Mucosa of rectum (tissue), 2 donors: ENCODE data around the gene PLEKHG5.
A peak's percentile ranks its signal among the peaks of the same experiment; 100 is the strongest.

Source experiments
- H3K27ac ChIP-seq, 2 donors: one replicate each; pipeline ENCODE4 v1.7.0; 2013; ENCODE audit warnings: inconsistent platforms in 2 of 2, low read depth in 2 of 2, low read length in 2 of 2
- H3K27me3 ChIP-seq, 2 donors: one replicate each; pipeline ENCODE4 v1.7.0; 2013; ENCODE audit warnings: low read length in 2 of 2; ENCODE audit not compliant: control insufficient read depth in 2 of 2, insufficient read depth in 2 of 2
- H3K36me3 ChIP-seq, 2 donors: one replicate each; pipeline ENCODE4 v1.7.0; 2013; ENCODE audit warnings: low read length in 2 of 2; ENCODE audit not compliant: control insufficient read depth in 2 of 2, insufficient read depth in 2 of 2
- H3K4me1 ChIP-seq, 2 donors: one replicate each; pipeline ENCODE4 v1.7.0; 2013; ENCODE audit warnings: low read length in 2 of 2, mild to moderate bottlenecking in 1 of 2; ENCODE audit not compliant: control insufficient read depth in 2 of 2, insufficient read depth in 2 of 2
- H3K4me3 ChIP-seq, 2 donors: one replicate each; pipeline ENCODE4 v1.7.0; 2013; ENCODE audit warnings: low read length in 2 of 2
- H3K9ac ChIP-seq, 2 donors: one replicate each; pipeline ENCODE4 v1.7.0; 2013; ENCODE audit warnings: low read length in 2 of 2, low read depth in 1 of 2, mild to moderate bottlenecking in 1 of 2
- H3K9me3 ChIP-seq, 2 donors: one replicate each; pipeline ENCODE4 v1.7.0; 2013; ENCODE audit warnings: low read length in 2 of 2; ENCODE audit not compliant: control insufficient read depth in 2 of 2
- donor health status: healthy.
- donor health status: Normal muscosa, but diverticular disease.

PLEKHG5 gene

GRCh38 chr1:6510493-6510892 lies 19.0 kb upstream of the PLEKHG5 start:
- no peaks in the 10 kb centered on the region for H3K4me1 ChIP-seq
- no peaks in the 10 kb centered on the region for H3K36me3 ChIP-seq
- no peaks in the 10 kb centered on the region for H3K9me3 ChIP-seq
- no peak overlapping the region for H3K4me3 ChIP-seq
- H3K27me3 ChIP-seq: no peaks in the 10 kb centered on the region
- H3K9ac ChIP-seq: no peak overlapping the region
- no peak overlapping the region for H3K27ac ChIP-seq

GRCh38 chr1:6509919-6510291 lies 18.4 kb upstream of the PLEKHG5 start:
- Histone ChIP-seq H3K4me1 (no peaks in the 10 kb centered on the region), H3K9me3 (no peaks in the 10 kb centered on the region), H3K4me3 (no peak overlapping the region), H3K27me3 (no peaks in the 10 kb centered on the region), H3K27ac (no peak overlapping the region), H3K9ac (no peak overlapping the region), H3K36me3 (no peaks in the 10 kb centered on the region)

- Histone ChIP-seq H3K36me3 (no peaks in the 10 kb centered on the region), H3K9ac (no peak overlapping the region), H3K4me3 (no peak overlapping the region), H3K9me3 (no peaks in the 10 kb centered on the region), H3K4me1 (no peaks in the 10 kb centered on the region), H3K27me3 (no peaks in the 10 kb centered on the region), H3K27ac (no peak overlapping the region)
Measured at GRCh38 chr1:6509220-6509918, 17.9 kb upstream of the PLEKHG5 start.

GRCh38 chr1:6508816-6509189 lies 17.3 kb upstream of the PLEKHG5 start:
- no peaks in the 10 kb centered on the region for H3K27me3 ChIP-seq
- no peak overlapping the region for H3K4me3 ChIP-seq
- H3K4me1 ChIP-seq: no peaks in the 10 kb centered on the region
- no peak overlapping the region for H3K27ac ChIP-seq
- H3K9ac ChIP-seq: no peak overlapping the region
- no peaks in the 10 kb centered on the region for H3K36me3 ChIP-seq
- no peaks in the 10 kb centered on the region for H3K9me3 ChIP-seq

GRCh38 chr1:6508154-6508815 lies 16.8 kb upstream of the PLEKHG5 start:
- H3K4me1 ChIP-seq: no peaks in the 10 kb centered on the region
- no peaks in the 10 kb centered on the region for H3K9me3 ChIP-seq
- no peak overlapping the region for H3K9ac ChIP-seq
- H3K27me3 ChIP-seq: no peaks in the 10 kb centered on the region
- no peak overlapping the region for H3K27ac ChIP-seq
- no peaks in the 10 kb centered on the region for H3K36me3 ChIP-seq
- H3K4me3 ChIP-seq: no peak overlapping the region

- Histone ChIP-seq H3K9me3 (no peaks in the 10 kb centered on the region), H3K4me3 (no peak overlapping the region), H3K4me1 (no peaks in the 10 kb centered on the region), H3K27me3 (no peaks in the 10 kb centered on the region), H3K36me3 (no peaks in the 10 kb centered on the region), H3K27ac (peak overlapping the region in 1 of 2 donors; percentile 32), H3K9ac (no peak overlapping the region)
Measured at GRCh38 chr1:6507461-6507911, 16.0 kb upstream of the PLEKHG5 start.

- Histone ChIP-seq H3K4me3 (no peak overlapping the region), H3K4me1 (peaks cover 0 to 3% of the 10 kb centered on the region in 2 donors), H3K9me3 (no peaks in the 10 kb centered on the region), H3K27ac (peak overlapping the region in 1 of 2 donors; percentile 32), H3K9ac (no peak overlapping the region), H3K36me3 (no peaks in the 10 kb centered on the region), H3K27me3 (no peaks in the 10 kb centered on the region)
Measured at GRCh38 chr1:6507037-6507428, 15.6 kb upstream of the PLEKHG5 start.

GRCh38 chr1:6506210-6507036 lies 15.0 kb upstream of the PLEKHG5 start:
- H3K9me3 ChIP-seq: no peaks in the 10 kb centered on the region
- no peak overlapping the region for H3K27ac ChIP-seq
- H3K4me3 ChIP-seq: no peak overlapping the region
- no peaks in the 10 kb centered on the region for H3K36me3 ChIP-seq
- no peak overlapping the region for H3K9ac ChIP-seq
- H3K4me1 ChIP-seq: peaks cover 0 to 9% of the 10 kb centered on the region in 2 donors
- H3K27me3 ChIP-seq: no peaks in the 10 kb centered on the region

GRCh38 chr1:6505367-6506209 lies 14.1 kb upstream of the PLEKHG5 start:
- no peak overlapping the region for H3K4me3 ChIP-seq
- no peaks in the 10 kb centered on the region for H3K36me3 ChIP-seq
- no peak overlapping the region for H3K9ac ChIP-seq
- no peaks in the 10 kb centered on the region for H3K9me3 ChIP-seq
- no peaks in the 10 kb centered on the region for H3K27me3 ChIP-seq
- no peak overlapping the region for H3K27ac ChIP-seq
- peaks cover 0 to 12% of the 10 kb centered on the region in 2 donors for H3K4me1 ChIP-seq
